GM18508 (cell line): ENCODE data around the gene CTSL.

ENCODE experiments used
- ATAC-seq: cut with Tn5 transposase; IDR thresholded peaks from one replicate; pipeline ENCODE4 v1.9.1; 2021; ENCODE audit warnings: moderate number of reproducible peaks; ENCODE audit not compliant: insufficient read depth, unreplicated experiment

CTSL gene

DNA sequence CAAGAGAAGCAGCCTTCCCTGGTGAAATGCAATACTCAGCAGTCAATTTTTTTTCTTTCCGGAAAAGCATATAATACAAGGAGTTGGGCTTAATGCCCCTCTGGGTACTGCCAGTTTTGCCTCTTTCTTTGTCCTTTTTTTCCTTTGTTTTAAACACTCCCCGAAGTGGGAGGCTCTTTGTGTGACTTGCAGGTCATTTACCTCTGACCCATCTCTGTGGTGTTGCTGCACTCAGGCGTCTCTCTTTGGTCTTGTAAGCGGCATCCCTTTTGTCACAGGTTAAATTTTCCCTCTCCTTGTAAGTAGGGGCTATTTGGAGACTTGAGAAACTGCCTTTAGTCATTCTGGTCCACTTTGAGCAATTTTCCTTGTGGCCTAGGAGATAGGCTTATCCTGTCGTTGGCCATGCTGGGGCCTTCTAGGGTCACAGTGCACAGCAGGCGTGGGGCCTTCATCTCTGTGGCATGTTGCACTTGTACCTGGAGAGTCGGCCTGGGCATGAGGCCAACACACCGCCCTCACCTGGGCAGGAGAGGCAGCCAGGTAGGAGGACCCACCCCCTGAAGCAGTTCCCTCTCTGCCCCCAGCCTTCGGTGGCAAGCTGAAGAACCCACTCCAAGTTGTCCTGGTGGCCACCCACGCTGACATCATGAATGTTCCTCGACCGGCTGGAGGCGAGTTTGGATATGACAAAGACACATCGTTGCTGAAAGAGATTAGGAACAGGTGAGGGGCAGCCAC lies 27.7 kb upstream of the CTSL start:
- ATAC-seq = no peak

DNA sequence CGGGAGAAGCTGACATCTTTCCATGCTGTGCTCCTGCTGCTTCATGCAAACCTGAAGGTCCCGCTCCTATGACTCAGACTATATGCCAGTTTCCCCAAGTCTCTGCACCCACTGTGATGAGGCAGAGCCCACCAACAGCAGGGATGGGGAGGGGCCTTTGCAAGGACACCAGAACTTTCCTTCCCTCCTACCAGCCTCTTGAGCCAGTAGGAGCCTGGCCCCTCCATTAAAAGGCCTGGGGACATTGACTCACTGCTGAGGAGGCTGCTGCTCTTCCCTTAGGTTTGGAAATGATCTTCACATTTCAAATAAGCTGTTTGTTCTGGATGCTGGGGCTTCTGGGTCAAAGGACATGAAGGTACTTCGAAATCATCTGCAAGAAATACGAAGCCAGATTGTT lies 26.1 kb upstream of the CTSL start:
- no peak for ATAC-seq

DNA sequence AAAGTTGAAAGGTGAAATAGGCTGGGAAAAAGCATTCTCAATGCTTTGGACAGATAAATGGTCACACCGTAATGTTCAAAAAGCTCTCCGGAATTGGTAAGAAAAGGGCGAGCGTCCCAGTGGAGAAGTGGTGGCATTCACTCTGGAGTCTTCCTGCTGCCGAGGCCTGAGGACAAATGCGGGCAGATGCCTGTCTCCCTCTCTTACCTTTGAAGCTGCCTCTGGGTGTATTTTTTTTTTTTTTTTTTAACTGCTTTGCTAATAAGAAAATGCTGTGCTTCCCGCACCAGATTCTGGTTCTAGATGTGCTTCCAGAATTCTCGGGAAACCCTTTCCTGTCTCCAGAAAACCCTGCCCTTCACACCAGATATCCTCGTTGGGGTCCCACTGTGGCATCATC lies 24.4 kb upstream of the CTSL start:
- no peak for ATAC-seq

DNA sequence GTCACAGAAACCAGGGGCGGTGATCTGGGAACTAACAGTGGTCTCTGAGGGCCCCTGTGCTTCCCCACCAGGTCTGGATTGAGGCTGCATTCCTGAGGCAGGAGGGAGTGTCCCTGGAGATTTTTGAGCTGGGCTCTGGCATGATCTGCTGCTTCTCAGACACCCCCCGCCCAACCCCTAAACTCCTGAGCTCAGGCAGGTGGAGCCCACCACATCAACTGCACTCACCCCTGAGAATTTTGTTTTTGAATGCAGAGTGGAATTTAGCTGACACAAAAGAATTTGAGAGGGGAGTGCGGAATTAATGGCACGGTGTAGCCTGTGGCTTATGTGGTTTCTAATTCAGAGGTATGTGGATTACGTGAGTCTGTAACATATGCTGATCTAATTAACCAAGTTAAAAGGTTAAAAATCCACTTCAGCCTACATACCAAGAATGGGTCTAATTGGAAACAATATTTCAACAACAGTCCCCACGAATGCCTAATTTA lies 23.9 kb upstream of the CTSL start:
- no peak for ATAC-seq

DNA sequence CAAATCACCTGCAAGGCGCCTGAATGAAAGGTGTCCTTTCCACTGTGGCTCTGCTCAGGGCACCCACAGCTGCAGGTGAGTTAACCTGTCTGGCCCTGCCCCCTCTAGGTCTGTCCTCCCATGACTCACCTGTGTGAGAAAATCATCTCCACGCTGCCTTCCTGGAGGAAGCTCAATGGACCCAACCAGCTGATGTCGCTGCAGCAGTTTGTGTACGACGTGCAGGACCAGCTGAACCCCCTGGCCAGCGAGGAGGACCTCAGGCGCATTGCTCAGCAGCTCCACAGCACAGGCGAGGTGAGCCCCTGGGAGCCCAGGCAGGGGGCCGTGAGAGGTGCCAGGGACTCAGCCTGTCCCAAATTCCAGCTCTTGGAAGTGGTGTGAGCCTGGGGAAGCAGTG lies 23.0 kb upstream of the CTSL start:
- no peak for ATAC-seq

DNA sequence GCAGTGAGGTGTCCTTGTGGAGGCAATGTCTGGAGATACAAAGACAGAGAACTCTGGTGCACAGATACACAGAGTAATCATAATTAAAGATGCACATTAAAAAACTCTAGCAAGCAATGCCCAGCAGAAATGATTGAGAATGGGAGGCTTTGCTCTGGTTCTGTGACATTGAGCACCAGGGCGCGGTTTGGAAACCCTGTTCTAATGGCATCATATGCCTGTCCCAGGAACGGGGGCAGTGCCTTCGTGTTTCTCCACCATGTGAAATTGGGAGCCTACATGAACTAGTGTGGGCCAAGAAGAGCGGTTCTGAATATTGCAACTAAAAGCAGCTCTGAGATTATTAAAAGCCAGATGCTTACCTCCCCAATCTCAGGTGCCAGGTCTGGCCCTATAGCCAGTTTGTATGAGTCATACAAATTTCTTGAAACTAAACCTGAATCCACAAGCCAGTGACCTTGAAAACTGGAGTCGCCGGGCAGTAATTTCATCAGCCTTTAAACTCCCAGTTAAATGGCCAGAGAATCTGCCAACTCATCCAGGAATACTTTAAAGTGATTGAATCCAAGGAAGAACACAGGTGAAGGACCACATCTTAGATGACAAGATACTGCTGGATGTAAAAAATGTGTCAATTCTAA lies 22.2 kb upstream of the CTSL start:
- no peak for ATAC-seq

DNA sequence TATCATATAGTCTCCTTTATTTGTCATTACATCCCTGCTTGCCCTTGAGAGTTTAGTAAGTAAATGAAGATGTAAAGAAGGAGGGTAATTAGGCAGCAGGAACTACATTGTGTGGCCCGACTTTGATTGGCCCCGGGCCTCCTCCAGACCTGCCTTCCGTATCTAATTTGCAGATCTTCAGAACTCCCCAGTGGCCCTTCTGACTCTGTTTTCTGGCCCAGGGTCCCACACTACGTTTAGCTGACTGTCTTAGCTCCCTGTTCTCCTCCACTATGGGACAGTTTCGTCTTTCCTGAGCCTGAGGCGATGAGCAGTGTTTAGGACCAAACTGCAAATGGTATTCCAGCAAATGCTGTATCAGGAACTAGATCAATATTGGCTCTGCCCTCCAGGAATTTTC lies 21.6 kb upstream of the CTSL start:
- ATAC-seq = no peak

DNA sequence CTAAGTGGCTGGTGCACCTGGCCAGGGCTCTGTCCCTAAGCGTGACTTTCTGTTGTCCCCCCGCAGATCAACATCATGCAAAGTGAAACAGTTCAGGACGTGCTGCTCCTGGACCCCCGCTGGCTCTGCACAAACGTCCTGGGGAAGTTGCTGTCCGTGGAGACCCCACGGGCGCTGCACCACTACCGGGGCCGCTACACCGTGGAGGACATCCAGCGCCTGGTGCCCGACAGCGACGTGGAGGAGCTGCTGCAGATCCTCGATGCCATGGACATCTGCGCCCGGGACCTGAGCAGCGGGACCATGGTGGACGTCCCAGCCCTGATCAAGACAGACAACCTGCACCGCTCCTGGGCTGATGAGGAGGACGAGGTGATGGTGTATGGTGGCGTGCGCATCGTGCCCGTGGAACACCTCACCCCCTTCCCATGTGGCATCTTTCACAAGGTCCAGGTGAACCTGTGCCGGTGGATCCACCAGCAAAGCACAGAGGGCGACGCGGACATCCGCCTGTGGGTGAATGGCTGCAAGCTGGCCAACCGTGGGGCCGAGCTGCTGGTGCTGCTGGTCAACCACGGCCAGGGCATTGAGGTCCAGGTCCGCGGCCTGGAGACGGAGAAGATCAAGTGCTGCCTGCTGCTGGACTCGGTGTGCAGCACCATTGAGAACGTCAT lies 19.7 kb upstream of the CTSL start:
- ATAC-seq = no peak

DNA sequence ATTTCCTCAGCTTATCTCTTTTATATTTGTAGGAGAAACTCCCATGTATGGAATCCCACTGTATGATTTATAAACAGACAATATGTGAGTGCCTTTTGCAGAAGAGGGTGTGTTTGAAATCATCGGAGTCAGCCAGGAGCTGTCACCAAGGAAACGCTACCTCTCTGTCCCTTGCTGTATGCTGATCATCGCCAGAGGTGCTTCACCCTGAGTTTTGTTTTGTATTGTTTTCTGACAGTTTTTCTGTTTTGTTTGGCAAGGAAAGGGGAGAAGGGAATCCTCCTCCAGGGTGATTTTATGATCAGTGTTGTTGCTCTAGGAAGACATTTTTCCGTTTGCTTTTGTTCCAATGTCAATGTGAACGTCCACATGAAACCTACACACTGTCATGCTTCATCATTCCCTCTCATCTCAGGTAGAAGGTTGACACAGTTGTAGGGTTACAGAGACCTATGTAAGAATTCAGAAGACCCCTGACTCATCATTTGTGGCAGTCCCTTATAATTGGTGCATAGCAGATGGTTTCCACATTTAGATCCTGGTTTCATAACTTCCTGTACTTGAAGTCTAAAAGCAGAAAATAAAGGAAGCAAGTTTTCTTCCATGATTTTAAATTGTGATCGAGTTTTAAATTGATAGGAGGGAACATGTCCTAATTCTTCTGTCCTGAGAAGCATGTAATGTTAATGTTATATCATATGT lies 18.0 kb upstream of the CTSL start:
- ATAC-seq = no peak

DNA sequence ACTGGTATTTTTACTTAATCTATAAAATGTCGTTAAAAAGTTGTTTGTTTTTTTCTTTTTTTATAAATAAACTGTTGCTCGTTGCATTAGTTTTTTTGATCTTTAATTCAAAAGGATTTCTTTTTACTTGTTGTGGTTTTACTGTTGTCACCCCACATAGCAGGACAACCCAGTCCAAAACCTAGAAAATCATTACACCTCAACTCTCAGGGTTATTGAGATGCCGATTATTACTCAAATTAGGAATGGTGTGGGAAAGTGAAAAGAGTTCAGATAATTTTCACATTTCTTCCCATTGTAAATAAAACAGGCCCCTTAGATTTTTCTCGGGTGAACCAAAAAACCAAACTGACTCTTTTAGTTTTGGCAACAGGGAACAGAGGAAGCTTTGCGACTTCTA lies 17.4 kb upstream of the CTSL start:
- ATAC-seq = no peak

DNA sequence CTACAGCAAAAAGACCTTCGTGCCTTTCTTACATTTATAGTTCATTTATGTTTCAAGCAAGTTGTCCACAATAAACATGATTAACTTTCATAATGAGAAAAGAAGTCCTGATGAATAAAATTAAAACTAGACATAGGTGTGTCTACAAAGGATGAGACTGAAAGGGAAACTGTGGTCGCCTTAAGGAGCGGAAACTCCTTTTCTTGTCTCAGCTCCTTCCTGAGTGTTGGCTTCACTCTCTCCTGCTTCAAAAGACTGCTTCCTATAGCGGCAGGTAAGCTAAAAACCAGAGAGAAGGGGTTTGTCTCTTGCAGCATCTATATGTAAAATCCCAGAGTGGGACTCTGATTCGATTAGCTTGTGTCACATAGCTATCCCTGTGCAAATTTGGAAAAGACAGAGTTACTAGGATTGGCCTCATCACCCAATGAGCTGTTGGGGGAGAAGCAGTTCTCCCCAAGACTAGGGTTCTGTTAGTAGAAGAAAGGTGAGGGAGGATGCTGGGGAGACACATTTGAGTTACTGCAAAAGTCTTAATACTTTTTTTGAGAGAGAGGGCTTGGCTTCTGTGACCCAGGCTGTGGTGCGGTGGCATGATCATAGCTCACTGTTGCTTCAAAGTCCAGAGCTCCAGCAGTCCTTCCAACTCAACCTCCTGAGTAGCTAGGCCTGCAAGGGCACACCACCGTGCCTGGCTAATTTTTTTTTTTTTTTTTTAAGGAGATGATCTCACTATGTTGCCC lies 16.8 kb upstream of the CTSL start:
- ATAC-seq = no peak

DNA sequence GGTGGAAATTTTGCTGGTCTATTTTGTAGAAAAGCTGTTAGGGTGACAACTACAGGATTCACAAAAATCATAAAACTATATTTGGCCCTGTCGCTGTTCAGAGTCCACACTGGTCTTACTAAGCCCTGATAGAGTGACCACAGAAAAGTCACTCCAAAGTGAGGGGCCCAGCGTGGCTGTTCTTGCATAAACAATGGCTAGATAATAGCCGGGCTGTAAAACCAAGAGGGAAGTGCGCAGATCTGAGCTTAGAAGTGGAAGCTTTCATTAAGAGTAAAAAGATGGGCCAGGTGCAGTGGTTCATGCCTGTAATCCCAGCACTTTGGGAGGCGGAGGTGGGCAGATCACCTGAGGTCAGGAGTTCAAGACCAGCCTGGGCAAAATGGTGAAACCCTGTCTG lies 15.5 kb upstream of the CTSL start:
- ATAC-seq = no peak

DNA sequence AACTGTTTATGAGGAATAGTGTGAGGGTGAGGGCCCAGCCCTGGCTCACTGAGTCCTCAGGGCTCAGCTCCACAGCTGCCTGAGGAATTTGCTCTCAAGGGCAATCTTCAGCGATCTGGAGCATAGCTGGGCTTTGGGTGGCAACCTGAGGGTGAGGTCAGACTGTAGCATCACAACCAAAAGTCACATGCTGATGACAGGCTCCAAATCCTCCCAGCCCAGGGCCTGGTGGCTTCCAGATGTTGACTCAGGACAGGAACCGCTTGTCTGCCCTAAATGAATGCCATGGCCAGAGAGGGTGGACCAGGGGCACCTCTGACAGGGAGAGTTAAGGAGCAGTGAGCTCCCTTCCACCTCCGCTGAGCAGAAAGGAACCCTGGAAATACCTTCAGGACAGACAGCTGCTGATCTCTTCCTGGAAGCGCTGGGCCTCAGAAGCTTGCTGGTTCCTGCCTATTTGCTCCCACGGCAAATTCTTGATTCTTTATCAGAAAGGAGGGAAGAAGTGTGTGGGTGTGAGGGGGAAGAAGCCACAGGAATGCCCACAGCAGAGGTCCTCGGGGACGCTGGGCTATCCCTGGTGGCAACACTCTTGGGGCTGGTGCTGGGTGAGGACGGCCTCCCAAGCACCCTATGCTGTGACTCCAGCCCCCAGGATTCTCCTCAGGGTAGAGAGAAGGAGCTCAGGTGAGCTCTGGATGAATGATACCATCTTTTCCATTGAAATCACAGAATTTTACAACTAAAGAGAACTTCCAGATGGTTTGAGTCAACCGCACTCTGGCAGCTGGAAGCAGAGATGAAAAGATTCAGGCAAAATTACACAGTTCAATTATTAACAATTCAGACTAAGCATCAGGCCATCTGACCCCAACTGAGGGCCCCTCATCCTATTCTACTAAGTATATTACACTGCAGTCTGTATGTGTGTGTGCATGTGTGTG lies 13.8 kb upstream of the CTSL start:
- ATAC-seq = no peak

DNA sequence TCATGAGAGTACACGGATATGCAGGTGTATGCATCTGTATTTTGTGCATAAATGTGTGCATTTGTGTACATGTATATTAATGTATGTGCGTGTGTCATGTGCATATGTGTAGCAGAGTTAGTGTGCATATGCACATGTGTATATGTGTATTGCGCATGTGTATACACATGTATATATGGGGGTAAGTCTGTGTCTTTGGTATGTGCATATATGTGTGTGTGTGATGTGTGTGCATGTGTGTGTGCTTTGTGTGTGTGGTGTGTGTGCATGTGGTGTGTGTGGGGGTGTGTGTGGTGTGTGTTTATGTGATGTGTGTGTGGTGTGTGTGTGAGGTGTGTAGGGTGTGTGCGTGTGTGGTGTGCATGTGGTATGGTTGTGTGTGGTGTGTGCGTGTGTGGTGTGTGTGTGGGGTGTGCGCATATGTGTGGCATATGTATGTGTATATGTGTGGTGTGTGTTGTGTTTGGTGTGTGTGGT lies 13.1 kb upstream of the CTSL start:
- no peak for ATAC-seq

DNA sequence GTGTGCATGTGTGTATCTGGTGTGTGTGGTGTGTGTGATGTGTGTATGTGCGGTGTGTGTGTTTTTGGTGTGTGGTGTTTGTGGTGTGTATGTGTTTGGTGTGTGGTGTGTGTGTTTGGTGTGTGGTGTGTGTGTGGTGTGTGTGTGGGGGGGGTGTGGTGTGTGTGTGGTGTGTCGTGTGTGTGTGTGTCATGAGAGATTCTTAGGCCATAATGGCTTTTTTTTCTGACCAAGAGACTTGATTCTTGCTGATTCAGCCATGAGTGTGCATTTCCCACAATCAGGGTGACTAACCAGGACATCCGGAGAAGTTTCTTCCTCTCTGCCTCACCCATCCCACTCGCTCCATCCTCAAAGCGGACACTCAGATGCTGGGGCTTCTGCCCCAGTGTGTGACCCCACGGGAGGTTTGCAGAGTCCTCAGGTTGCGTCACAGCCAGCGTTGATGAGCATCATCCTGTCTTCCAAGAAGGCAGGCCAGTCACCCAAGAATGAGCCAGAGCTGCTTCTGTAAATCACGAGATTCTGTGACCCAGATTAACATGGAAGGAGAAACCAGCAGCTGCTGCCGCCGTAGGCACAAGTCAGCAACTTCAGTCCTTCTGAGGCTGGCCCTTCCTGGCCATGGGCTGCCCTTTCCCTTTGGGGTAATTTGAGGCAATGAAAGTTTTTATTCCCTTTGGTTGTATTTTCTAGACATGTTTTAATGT lies 12.5 kb upstream of the CTSL start:
- ATAC-seq = no peak

DNA sequence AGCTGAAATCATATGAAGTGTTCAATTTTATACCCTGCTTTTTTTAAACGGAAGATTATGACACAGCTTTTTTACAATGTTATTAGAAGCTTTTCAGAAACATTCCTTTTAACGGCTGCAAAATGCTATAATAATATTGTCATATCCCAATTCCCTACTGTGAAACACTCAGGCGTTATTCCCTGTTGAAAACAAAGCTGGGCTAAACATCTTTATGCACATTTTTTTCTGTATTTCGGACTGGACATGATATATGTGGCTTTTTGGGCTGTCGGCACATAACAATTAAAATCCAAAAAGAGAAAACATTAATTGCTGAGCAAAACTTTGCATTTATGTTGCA lies 12.0 kb upstream of the CTSL start:
- ATAC-seq = no peak

DNA sequence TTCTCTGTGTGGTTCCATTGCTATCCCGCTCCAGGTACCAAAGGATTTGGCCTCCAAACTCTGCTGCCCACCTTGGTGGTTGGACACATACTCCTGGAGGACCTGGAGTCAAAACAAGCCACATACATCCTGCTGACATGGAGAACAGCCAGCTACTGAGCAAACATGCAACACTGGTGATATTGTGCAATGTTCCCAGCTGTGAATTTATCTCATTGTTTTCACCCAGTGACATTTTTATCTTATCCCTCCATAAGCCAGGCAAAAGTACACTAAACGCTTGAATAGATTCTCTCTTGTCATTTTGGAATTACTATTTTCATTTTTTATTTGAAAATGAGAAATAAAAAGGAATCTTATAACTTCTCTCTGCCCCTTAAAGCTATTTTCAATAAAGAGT lies 11.1 kb upstream of the CTSL start:
- ATAC-seq = no peak

DNA sequence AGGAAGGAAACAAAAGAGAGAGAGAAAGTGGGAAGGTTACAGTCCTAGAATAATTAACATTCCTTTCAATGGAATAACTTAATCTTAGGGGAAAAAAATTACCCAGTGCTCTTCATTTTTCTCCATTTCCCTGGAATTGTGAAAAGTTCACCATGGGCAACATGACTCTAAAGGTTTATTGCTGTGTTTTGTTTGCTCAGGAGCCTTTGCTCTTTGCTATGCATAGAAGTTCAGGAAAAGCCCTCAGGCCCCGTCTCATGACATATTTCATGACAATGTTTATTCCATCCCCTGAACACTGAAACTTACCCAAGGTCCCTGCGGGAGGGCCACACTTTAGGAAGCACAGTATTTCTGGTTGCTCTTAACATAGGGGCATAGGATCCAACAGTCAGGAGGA lies 9.8 kb upstream of the CTSL start:
- no peak for ATAC-seq

DNA sequence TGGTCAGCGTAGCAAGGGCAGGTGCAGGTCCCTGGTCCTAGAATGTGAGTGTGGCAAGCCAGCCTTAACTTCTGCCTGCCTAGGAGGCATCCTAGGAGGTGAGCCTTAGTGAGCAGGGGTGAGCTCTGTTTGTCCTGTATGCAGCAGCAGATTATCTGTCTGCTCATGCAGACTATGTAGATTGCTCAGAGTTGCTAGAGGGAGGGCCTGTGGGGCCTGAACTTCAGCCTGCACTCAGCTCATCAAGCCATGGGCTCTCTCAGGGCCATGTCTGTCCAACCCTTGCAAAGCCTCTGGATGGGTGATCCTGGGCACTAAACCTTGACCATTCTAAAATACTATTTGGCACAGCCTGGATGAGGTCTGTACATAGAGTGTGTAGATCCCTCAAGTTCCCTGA lies 8.5 kb upstream of the CTSL start:
- no peak for ATAC-seq
